ENCODE results near the gene ANKRD13A. TPM values are rescaled to one million over a fixed set of nuclear protein-coding genes. Genes with fewer than 3 reads are reported as not detected.

The ANKRD13A gene
- total and polyA plus RNA-seq, 2 of the 13 experiments (the other 11 are each of a cell fraction or from before 2014, with no cell fraction given): 34.1 to 41.6 TPM

DNA sequence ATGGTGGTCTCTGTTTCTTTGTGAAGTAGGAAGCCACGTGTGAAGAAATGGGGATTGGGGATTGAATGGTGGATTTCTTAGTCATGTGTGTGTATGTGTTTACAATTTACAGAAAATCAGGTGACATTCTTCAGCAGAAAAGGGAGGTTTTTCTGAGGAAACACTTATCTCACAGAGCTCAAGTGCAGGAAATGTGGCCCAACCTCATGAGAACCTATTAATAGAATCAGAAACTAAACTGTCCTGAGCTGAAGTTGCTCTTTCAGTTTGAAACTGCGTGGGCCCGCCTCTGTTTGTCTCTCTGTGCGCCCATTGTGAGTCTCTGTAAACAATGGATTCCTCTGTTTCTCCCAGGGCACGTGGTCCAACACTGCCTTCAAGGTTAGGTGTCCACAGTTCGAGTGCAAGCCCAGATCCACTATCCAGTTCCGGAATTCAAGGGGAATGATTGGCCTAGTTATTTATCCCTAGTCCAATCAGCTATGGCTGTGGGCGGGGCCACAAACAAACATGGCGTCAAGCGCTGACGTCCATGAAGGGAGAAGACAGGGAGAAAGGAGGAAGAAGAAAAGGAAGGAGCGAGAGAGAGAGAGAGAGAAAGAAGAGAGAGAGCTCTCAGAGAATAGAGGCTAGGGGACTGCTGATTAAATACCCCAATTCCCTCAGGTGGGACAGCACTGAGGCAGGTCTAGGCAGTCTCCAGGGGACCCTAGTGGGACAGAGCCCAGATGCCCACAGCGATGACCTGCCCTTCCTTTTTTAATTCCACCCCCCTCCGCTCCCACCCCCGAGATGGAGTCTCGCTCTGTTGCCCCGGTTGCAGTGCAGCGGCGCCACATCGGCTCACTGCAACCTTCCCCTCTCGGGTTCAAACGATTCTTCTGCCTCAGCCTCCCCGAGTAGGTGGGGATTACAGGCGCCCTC, 80.5 kb downstream of the ANKRD13A start (continued):
- TF ChIP-seq, protein P1, sequence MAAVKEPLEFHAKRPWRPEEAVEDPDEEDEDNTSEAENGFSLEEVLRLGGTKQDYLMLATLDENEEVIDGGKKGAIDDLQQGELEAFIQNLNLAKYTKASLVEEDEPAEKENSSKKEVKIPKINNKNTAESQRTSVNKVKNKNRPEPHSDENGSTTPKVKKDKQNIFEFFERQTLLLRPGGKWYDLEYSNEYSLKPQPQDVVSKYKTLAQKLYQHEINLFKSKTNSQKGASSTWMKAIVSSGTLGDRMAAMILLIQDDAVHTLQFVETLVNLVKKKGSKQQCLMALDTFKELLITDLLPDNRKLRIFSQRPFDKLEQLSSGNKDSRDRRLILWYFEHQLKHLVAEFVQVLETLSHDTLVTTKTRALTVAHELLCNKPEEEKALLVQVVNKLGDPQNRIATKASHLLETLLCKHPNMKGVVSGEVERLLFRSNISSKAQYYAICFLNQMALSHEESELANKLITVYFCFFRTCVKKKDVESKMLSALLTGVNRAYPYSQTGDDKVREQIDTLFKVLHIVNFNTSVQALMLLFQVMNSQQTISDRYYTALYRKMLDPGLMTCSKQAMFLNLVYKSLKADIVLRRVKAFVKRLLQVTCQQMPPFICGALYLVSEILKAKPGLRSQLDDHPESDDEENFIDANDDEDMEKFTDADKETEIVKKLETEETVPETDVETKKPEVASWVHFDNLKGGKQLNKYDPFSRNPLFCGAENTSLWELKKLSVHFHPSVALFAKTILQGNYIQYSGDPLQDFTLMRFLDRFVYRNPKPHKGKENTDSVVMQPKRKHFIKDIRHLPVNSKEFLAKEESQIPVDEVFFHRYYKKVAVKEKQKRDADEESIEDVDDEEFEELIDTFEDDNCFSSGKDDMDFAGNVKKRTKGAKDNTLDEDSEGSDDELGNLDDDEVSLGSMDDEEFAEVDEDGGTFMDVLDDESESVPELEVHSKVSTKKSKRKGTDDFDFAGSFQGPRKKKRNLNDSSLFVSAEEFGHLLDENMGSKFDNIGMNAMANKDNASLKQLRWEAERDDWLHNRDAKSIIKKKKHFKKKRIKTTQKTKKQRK (IDR thresholded peaks at IDR 0.05; ENCODE audit: low read length): no peak
- no peak for TF ChIP-seq GPN1 (CRISPR knock-in tag; IDR thresholded peaks at IDR 0.05; ENCODE audit: borderline replicate concordance)
- TF ChIP-seq HHEX (CRISPR knock-in tag; IDR thresholded peaks at IDR 0.05): no peak
- TF ChIP-seq ZNF570 (CRISPR knock-in tag; IDR thresholded peaks at IDR 0.05; ENCODE audit: borderline replicate concordance): no peak
- no peak for TF ChIP-seq GATA4 (IDR thresholded peaks at IDR 0.05; ENCODE audit: borderline replicate concordance, low read depth)
- peak; percentile 80; the same call in 1 of the 2 replicates for TF ChIP-seq ZNF607 (CRISPR knock-in tag; IDR thresholded peaks at IDR 0.05; ENCODE audit: borderline replicate concordance)
- TF ChIP-seq KMT2B (CRISPR knock-in tag; IDR thresholded peaks at IDR 0.05): peak; percentile 72
- TF ChIP-seq, protein P2, sequence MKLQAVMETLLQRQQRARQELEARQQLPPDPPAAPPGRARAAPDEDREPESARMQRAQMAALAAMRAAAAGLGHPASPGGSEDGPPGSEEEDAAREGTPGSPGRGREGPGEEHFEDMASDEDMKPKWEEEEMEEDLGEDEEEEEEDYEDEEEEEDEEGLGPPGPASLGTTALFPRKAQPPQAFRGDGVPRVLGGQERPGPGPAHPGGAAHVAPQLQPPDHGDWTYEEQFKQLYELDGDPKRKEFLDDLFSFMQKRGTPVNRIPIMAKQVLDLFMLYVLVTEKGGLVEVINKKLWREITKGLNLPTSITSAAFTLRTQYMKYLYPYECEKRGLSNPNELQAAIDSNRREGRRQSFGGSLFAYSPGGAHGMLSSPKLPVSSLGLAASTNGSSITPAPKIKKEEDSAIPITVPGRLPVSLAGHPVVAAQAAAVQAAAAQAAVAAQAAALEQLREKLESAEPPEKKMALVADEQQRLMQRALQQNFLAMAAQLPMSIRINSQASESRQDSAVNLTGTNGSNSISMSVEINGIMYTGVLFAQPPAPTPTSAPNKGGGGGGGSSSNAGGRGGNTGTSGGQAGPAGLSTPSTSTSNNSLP (IDR thresholded peaks at IDR 0.05; ENCODE audit: low read depth, low read length): 0 out of 2 replicates have a peak, but pooled peaks have one; percentile 30
- TF ChIP-seq DMAP1 (CRISPR knock-in tag; IDR thresholded peaks at IDR 0.05): peak; percentile 82
- TF ChIP-seq, protein P3, sequence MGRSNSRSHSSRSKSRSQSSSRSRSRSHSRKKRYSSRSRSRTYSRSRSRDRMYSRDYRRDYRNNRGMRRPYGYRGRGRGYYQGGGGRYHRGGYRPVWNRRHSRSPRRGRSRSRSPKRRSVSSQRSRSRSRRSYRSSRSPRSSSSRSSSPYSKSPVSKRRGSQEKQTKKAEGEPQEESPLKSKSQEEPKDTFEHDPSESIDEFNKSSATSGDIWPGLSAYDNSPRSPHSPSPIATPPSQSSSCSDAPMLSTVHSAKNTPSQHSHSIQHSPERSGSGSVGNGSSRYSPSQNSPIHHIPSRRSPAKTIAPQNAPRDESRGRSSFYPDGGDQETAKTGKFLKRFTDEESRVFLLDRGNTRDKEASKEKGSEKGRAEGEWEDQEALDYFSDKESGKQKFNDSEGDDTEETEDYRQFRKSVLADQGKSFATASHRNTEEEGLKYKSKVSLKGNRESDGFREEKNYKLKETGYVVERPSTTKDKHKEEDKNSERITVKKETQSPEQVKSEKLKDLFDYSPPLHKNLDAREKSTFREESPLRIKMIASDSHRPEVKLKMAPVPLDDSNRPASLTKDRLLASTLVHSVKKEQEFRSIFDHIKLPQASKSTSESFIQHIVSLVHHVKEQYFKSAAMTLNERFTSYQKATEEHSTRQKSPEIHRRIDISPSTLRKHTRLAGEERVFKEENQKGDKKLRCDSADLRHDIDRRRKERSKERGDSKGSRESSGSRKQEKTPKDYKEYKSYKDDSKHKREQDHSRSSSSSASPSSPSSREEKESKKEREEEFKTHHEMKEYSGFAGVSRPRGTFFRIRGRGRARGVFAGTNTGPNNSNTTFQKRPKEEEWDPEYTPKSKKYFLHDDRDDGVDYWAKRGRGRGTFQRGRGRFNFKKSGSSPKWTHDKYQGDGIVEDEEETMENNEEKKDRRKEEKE (IDR thresholded peaks at IDR 0.05): no peak
- TF ChIP-seq, protein P4, sequence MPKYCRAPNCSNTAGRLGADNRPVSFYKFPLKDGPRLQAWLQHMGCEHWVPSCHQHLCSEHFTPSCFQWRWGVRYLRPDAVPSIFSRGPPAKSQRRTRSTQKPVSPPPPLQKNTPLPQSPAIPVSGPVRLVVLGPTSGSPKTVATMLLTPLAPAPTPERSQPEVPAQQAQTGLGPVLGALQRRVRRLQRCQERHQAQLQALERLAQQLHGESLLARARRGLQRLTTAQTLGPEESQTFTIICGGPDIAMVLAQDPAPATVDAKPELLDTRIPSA (CRISPR knock-in tag; IDR thresholded peaks at IDR 0.05; ENCODE audit: borderline replicate concordance): no peak
- TF ChIP-seq AKAP8 (CRISPR knock-in tag; IDR thresholded peaks at IDR 0.05): no peak
- TF ChIP-seq RFX5 (IDR thresholded peaks at IDR 0.05; ENCODE audit: low read depth, low read length): 0 out of 2 replicates have a peak, but pooled peaks have one; percentile 24
- TF ChIP-seq ASH2L (IDR thresholded peaks at IDR 0.05; ENCODE audit: insufficient read length, low read depth, low read length): peak; percentile 52
- TF ChIP-seq ZMYM3 (CRISPR knock-in tag; IDR thresholded peaks at IDR 0.05): peak; percentile 47; the same call in 1 of the 2 replicates
- TF ChIP-seq, protein P5, sequence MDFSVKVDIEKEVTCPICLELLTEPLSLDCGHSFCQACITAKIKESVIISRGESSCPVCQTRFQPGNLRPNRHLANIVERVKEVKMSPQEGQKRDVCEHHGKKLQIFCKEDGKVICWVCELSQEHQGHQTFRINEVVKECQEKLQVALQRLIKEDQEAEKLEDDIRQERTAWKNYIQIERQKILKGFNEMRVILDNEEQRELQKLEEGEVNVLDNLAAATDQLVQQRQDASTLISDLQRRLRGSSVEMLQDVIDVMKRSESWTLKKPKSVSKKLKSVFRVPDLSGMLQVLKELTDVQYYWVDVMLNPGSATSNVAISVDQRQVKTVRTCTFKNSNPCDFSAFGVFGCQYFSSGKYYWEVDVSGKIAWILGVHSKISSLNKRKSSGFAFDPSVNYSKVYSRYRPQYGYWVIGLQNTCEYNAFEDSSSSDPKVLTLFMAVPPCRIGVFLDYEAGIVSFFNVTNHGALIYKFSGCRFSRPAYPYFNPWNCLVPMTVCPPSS (IDR thresholded peaks at IDR 0.05): no peak
- TF ChIP-seq, protein P6, sequence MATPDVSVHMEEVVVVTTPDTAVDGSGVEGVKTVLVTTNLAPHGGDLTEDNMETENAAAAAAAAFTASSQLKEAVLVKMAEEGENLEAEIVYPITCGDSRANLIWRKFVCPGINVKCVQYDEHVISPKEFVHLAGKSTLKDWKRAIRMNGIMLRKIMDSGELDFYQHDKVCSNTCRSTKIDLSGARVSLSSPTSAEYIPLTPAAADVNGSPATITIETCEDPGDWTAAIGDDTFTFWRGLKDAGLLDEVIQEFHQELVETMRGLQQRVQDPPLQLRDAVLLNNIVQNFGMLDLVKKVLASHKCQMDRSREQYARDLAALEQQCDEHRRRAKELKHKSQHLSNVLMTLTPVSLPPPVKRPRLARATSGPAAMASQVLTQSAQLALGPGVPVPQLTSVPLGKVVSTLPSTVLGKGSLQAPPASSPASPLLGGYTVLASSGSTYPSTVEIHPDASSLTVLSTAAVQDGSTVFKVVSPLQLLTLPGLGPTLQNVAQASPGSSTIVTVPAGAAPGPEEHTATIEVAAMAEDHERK (CRISPR knock-in tag; IDR thresholded peaks at IDR 0.05; ENCODE audit: low read depth): no peak

Data from HepG2 (cell line).